Lower leg skin (tissue), 3 donors: ENCODE results near the gene ATG7.

Source experiments
- CTCF ChIP-seq, 3 donors: fragments of 450-650 bp; IDR thresholded peaks; one replicate each; pipeline ENCODE4 v1.5.1; 2016; ENCODE audit warnings: antibody characterized with exemption in 3 of 3, mild to moderate bottlenecking in 3 of 3, moderate library complexity in 2 of 3
- POLR2A ChIP-seq, 2 donors: fragments of 450-650 bp; IDR thresholded peaks; one replicate each; pipeline ENCODE4 v1.6.1; 2016 to 2017; ENCODE audit warnings: antibody characterized with exemption in 2 of 2, mild to moderate bottlenecking in 1 of 2, moderate library complexity in 1 of 2

- no peak for TF ChIP-seq CTCF (IDR thresholded peaks at IDR 0.05)
- no peak for TF ChIP-seq POLR2A (IDR thresholded peaks at IDR 0.05)
These were observed 263.2 kb downstream of the ATG7 start for GRCh38 chr3:11535243-11535960.
